HepG2 (cell line): Measurements from ENCODE around the gene TSPYL4. TPM values are rescaled to one million over a fixed set of nuclear protein-coding genes. Genes with fewer than 3 reads are reported as not detected.

Experiments
- ATAC-seq: fragments of 200-7000 bp; cut with Tn5 transposase; 3 replicates; pipeline ENCODE4 v1.9.1; 2020; ENCODE audit warnings: mild to moderate bottlenecking, moderate library complexity
- BruUV-seq: library from RNA; stranded (reverse); fragments of 400-500 nt; replicated peaks from 2 replicates; lab custom pipeline; 2021; lab: Mats Ljungman, UMichigan
- CTCF ChIA-PET: fragments of 300-600 bp; formaldehyde crosslinking; extraction: SDS; loops from one replicate; lab custom pipeline; 2021; ENCODE audit warnings: low total read pairs, inconsistent platforms, low intra/inter-chr PET ratio; lab: Yijun Ruan, JAX
- POLR2A ChIA-PET: fragments of 350-600 bp; sonication (Branson Sonifier 250); formaldehyde crosslinking; loops from one replicate; lab custom pipeline; 2020; ENCODE audit warnings: antibody characterized with exemption, inconsistent platforms; lab: Yijun Ruan, JAX
- DNase-seq: peaks from one replicate; pipeline ENCODE4 v3.0.0-alpha.2; 2015; ENCODE audit warnings: low spot score
- FAIRE-seq: peaks from 3 replicates; lab custom pipeline; 2011; peaks lifted over from hg19 to GRCh38; lab: Jason Lieb, UNC
- H2AFZ ChIP-seq: one replicate; pipeline ENCODE4 v1.6.1; 2011; ENCODE audit warnings: low read length, inconsistent platforms
- H3K27ac ChIP-seq: fragments of 300-600 bp; 3 replicates; pipeline ENCODE4 v1.8.0; 2011; ENCODE audit warnings: mixed run types, mild to moderate bottlenecking, mixed read lengths, low read length, inconsistent platforms; ENCODE audit not compliant: insufficient read depth; ENCODE audit errors: extremely low read length
- H3K27me3 ChIP-seq, 2 experiments: fragments of 200-600 bp in 1 of 2; 2 replicates in 1 of 2; 3 replicates in 1 of 2; pipeline versions ENCODE4 v1.6.0 to v1.8.0; 2011; ENCODE audit warnings: low read length in 2 of 2, mild to moderate bottlenecking in 2 of 2, moderate library complexity in 2 of 2, inconsistent platforms in 1 of 2; ENCODE audit not compliant: insufficient read depth in 2 of 2, control insufficient read depth in 1 of 2
- H3K36me3 ChIP-seq, 2 experiments: fragments of 200-600 bp in 1 of 2; replicated peaks in 1 of 2; 2 replicates in 1 of 2; 3 replicates in 1 of 2; pipeline versions ENCODE4 v1.5.1 to v1.8.0; 2011; ENCODE audit warnings: low read length in 2 of 2, inconsistent platforms in 1 of 2; ENCODE audit not compliant: insufficient read depth in 2 of 2, control insufficient read depth in 1 of 2
- H3K4me1 ChIP-seq: 2 replicates; pipeline ENCODE4 v1.5.1; 2012; ENCODE audit warnings: low read length, inconsistent platforms; ENCODE audit not compliant: insufficient read depth
- H3K4me2 ChIP-seq: 2 replicates; pipeline ENCODE4 v1.6.0; 2011; ENCODE audit warnings: low read depth, low read length, inconsistent platforms
- H3K4me3 ChIP-seq, 3 experiments: fragments of 200-600 bp in 1 of 3; sonication (generic), shearing (Covaris generic) in 1 of 3; replicated peaks in 1 of 3; 2 replicates each; pipeline ENCODE4 v1.5.1; 2011 to 2016; ENCODE audit warnings: low read length in 3 of 3, inconsistent platforms in 2 of 3, low read depth in 2 of 3, mild to moderate bottlenecking in 2 of 3, control low read depth in 1 of 3, mixed read lengths in 1 of 3; ENCODE audit not compliant: insufficient read depth in 1 of 3
- H3K79me2 ChIP-seq: one replicate; pipeline ENCODE4 v1.6.1; 2011; ENCODE audit warnings: low read length, inconsistent platforms; ENCODE audit not compliant: insufficient read depth
- H3K9ac ChIP-seq: 2 replicates; pipeline ENCODE4 v1.6.0; 2011; ENCODE audit warnings: mild to moderate bottlenecking, low read depth, low read length, inconsistent platforms; ENCODE audit not compliant: insufficient read depth
- H3K9me3 ChIP-seq: 2 replicates; pipeline ENCODE4 v1.5.1; 2012; ENCODE audit warnings: mild to moderate bottlenecking, low read length
- H4K20me1 ChIP-seq: 2 replicates; pipeline ENCODE4 v1.6.0; 2011; ENCODE audit warnings: inconsistent platforms, mild to moderate bottlenecking, low read length, moderate library complexity; ENCODE audit not compliant: insufficient read depth
- CERS6 ChIP-seq: sonication (generic); formaldehyde crosslinking; IDR thresholded peaks from 2 replicates; pipeline ENCODE4 v1.5.0; 2020; ENCODE audit warnings: missing genetic modification reagents
- DMTF1 ChIP-seq: sonication (generic); formaldehyde crosslinking; IDR thresholded peaks from 2 replicates; pipeline ENCODE4 v1.4.0; 2020; ENCODE audit warnings: mild to moderate bottlenecking, missing genetic modification reagents
- ETV5 ChIP-seq: IDR thresholded peaks from 2 replicates; pipeline ENCODE4 v1.6.1; 2018; ENCODE audit warnings: missing biosample characterization, missing genetic modification reagents, inconsistent platforms, borderline replicate concordance
- FOXA1 ChIP-seq, 2 experiments: fragments of 450-650 bp in 1 of 2; sonication (generic) in 1 of 2; formaldehyde crosslinking in 1 of 2; IDR thresholded peaks; 2 replicates each; pipeline versions ENCODE4 v1.4.0 to v1.6.1; 2016 to 2020; ENCODE audit warnings: missing genetic modification reagents in 1 of 2
- GTF2F1 ChIP-seq: fragments of 150-350 bp; IDR thresholded peaks from 2 replicates; pipeline ENCODE4 v1.6.1; 2014; ENCODE audit warnings: low read length
- MAFK ChIP-seq, 2 experiments: IDR thresholded peaks in 1 of 2; conservative IDR thresholded peaks in 1 of 2; 2 replicates each; pipeline ENCODE4 v1.6.1; 2011; ENCODE audit warnings: improper control_type of control experiment in 2 of 2, low read length in 2 of 2
- MBD4 ChIP-seq: IDR thresholded peaks from 2 replicates; pipeline ENCODE4 v1.6.1; 2012; ENCODE audit warnings: low read length, inconsistent platforms, borderline replicate concordance
- NR1H2 ChIP-seq: sonication (generic); formaldehyde crosslinking; IDR thresholded peaks from 2 replicates; pipeline ENCODE4 v1.8.1; 2022; ENCODE audit warnings: low read depth, missing genetic modification reagents, borderline replicate concordance
- POGK ChIP-seq: sonication (generic); formaldehyde crosslinking; conservative IDR thresholded peaks from 2 replicates; pipeline ENCODE4 v1.8.0; 2022; ENCODE audit warnings: mild to moderate bottlenecking, moderate library complexity, missing genetic modification reagents
- YEATS2 ChIP-seq: sonication (generic); formaldehyde crosslinking; IDR thresholded peaks from 2 replicates; pipeline ENCODE4 v1.4.0; 2020; ENCODE audit warnings: missing genetic modification reagents, borderline replicate concordance
- ZFAT ChIP-seq: sonication (generic); formaldehyde crosslinking; conservative IDR thresholded peaks from 2 replicates; pipeline ENCODE4 v1.8.1; 2023; ENCODE audit warnings: missing genetic modification reagents, inconsistent platforms
- ZFP90 ChIP-seq: sonication (generic); formaldehyde crosslinking; IDR thresholded peaks from 2 replicates; pipeline ENCODE4 v1.8.0; 2022; ENCODE audit warnings: missing genetic modification reagents, mild to moderate bottlenecking, inconsistent platforms, borderline replicate concordance
- ZNF20 ChIP-seq: sonication (generic); formaldehyde crosslinking; IDR thresholded peaks from 2 replicates; pipeline ENCODE4 v1.4.0; 2020; ENCODE audit warnings: mild to moderate bottlenecking, moderate library complexity, missing genetic modification reagents
- ZNF24 ChIP-seq: fragments of 450-650 bp; IDR thresholded peaks from 2 replicates; pipeline ENCODE4 v1.6.1; 2017; ENCODE audit warnings: antibody characterized with exemption, mild to moderate bottlenecking
- ZNF256 ChIP-seq: sonication (generic); formaldehyde crosslinking; conservative IDR thresholded peaks from 2 replicates; pipeline ENCODE4 v1.4.0; 2020; ENCODE audit warnings: missing genetic modification reagents
- ZNF572 ChIP-seq: sonication (generic); formaldehyde crosslinking; IDR thresholded peaks from 2 replicates; pipeline ENCODE4 v1.5.1; 2020; ENCODE audit warnings: mild to moderate bottlenecking, missing genetic modification reagents
- ZNF629 ChIP-seq: sonication (generic); formaldehyde crosslinking; conservative IDR thresholded peaks from 2 replicates; pipeline ENCODE4 v1.5.0; 2020; ENCODE audit warnings: missing genetic modification reagents
- ZNF639 ChIP-seq: conservative IDR thresholded peaks from 2 replicates; pipeline ENCODE4 v1.6.1; 2018; ENCODE audit warnings: missing genetic modification reagents
- WGBS: methylation state at CpG from one replicate; pipeline ENCODE4 v1.1.6; 2017; ENCODE audit warnings: low lambda C conversion rate; 5-methylcytosine and 5-hydroxymethylcytosine counted together
- in situ Hi-C: cut with HindIII; loops from 2 replicates; pipeline ENCODE4 v1.10.0; 2017; ENCODE audit warnings: low pct_unique_long_range_greater_than_20kb; ENCODE audit not compliant: extremely low pct_ligation_motif_present
- intact Hi-C: fragments of 100-400 bp; cut with micrococcal nuclease; formaldehyde crosslinking; loops from one replicate; pipeline ENCODE4 v1.10.0; 2022; ENCODE audit not compliant: unreplicated experiment
- polyA plus RNA-seq, 8 experiments: library from polyadenylated mRNA; depleted of rRNA in 3 of 8; stranded (reverse) in 7 of 8; unstranded in 1 of 8; fragments of >200 nt; fragmentation: Illumina TruSeq in 4 of 8; extraction: Trizol in 4 of 8; gene quantifications; 2 replicates each; pipeline versions ENCODE4 v1.2.1 to v1.2.3, GENCODE V29; 2011 to 2016; ENCODE audit warnings: low read depth in 4 of 8, missing spikeins in 1 of 8, mixed read lengths in 1 of 8; ENCODE audit not compliant: insufficient read depth in 1 of 8
- total RNA-seq, 5 experiments: library from RNA; depleted of rRNA; stranded (reverse); fragments of >200 nt; fragmentation: Illumina TruSeq; extraction: Trizol; gene quantifications; 2 replicates each; pipeline ENCODE4 v1.2.3, GENCODE V29; 2016; ENCODE audit warnings: low read depth in 1 of 5

Gene TSPYL4
- total and polyA plus RNA-seq, 2 of the 13 experiments (the other 11 are each of a cell fraction or from before 2014, with no cell fraction given): 18.0 to 19.7 TPM

GRCh38 chr6:116221067-116221466 is 32.8 kb downstream of the TSPYL4 start:
- 92% methylated on average over 3 of the region's 3 CpGs for WGBS
- no peak for DNase-seq
- Histone ChIP-seq H3K9me3 (no peaks in the 10 kb centered on the region), H3K4me1 (peaks cover 11% of the 10 kb centered on the region), H3K9ac (no peak overlapping the region), H3K79me2 (no peaks in the 10 kb centered on the region), H2AFZ (no peak overlapping the region), H3K27ac (no peak overlapping the region), H3K36me3 (peaks cover 0 to 3% of the 10 kb centered on the region in 2 experiments; a peak in 3 of 5 replicates), H3K4me3 (no peak overlapping the region), H3K27me3 (no peaks in the 10 kb centered on the region), H4K20me1 (0 out of 2 replicates have a peak, but pooled peaks cover 3% of the 10 kb centered on the region), H3K4me2 (no peak overlapping the region)
- intact Hi-C loops: no loop called here
- FAIRE-seq: no peak
- BruUV-seq: no TSS peak
- ChIA-PET POLR2A (no interaction called here), CTCF (no interaction called here)
- no peak for ATAC-seq
- in situ Hi-C loops: no loop called here
- TF ChIP-seq MAFK (conservative IDR thresholded peaks at IDR 0.05 in 1 of 2, IDR thresholded peaks at IDR 0.05 in 1 of 2; ENCODE audit: low read length in 2 of 2) (no peak), CERS6 (CRISPR knock-in tag) (no peak), ZFAT (CRISPR knock-in tag) (no peak), ZNF572 (CRISPR knock-in tag) (no peak), ZNF24 (no peak), FOXA1 (IDR thresholded peaks at IDR 0.05) (no peak), FOXA1 (CRISPR knock-in tag; IDR thresholded peaks at IDR 0.05) (no peak), DMTF1 (no peak), POGK (CRISPR knock-in tag) (no peak), NR1H2 (CRISPR knock-in tag) (no peak), ZNF256 (CRISPR knock-in tag) (no peak), YEATS2 (no peak), ETV5 (CRISPR knock-in tag) (no peak), ZNF639 (no peak), MBD4 (no peak), ZNF20 (no peak), ZNF629 (CRISPR knock-in tag) (no peak), ZFP90 (no peak), GTF2F1 (no peak)
